Kidney (tissue), 14 donors: ENCODE data around the gene E2F1. TPM values are rescaled to one million over a fixed set of nuclear protein-coding genes. Genes with fewer than 3 reads are reported as not detected.

Experiments
- DNase-seq, 5 donors: peaks; one replicate each; pipeline ENCODE4 v3.0.0-alpha.2; 2013 to 2020
- FAIRE-seq: peaks from 2 replicates; lab custom pipeline; 2012; peaks lifted over from hg19 to GRCh38; lab: Jason Lieb, UNC
- H3K27ac ChIP-seq, 2 donors: one replicate each; pipeline ENCODE4 v1.7.0; 2013; ENCODE audit warnings: low read depth in 2 of 2, low read length in 2 of 2, inconsistent platforms in 1 of 2
- H3K27me3 ChIP-seq: one replicate; pipeline ENCODE4 v1.7.1; 2013; ENCODE audit warnings: low read length, inconsistent platforms; ENCODE audit not compliant: control insufficient read depth, insufficient read depth
- H3K36me3 ChIP-seq, 3 donors: one replicate each; pipeline versions ENCODE4 v1.7.0 to v1.7.1; 2013; ENCODE audit warnings: low read length in 3 of 3, control low read depth in 1 of 3, inconsistent platforms in 1 of 3; ENCODE audit not compliant: insufficient read depth in 3 of 3, control insufficient read depth in 2 of 3
- H3K4me1 ChIP-seq, 3 donors: one replicate each; pipeline versions ENCODE4 v1.7.0 to v1.7.1; 2013; ENCODE audit warnings: low read length in 3 of 3, inconsistent platforms in 1 of 3, low read depth in 1 of 3; ENCODE audit not compliant: control insufficient read depth in 2 of 3, insufficient read depth in 2 of 3
- H3K4me3 ChIP-seq, 3 donors: one replicate each; pipeline versions ENCODE4 v1.7.0 to v1.8.1; 2013; ENCODE audit warnings: low read length in 3 of 3, control low read depth in 1 of 3, inconsistent platforms in 1 of 3
- H3K9ac ChIP-seq, 3 donors: one replicate each; pipeline versions ENCODE4 v1.7.0 to v1.7.1; 2013; ENCODE audit warnings: low read length in 3 of 3, control low read depth in 1 of 3, inconsistent platforms in 1 of 3
- H3K9me3 ChIP-seq, 3 donors: one replicate each; pipeline versions ENCODE4 v1.7.0 to v1.7.1; 2013; ENCODE audit warnings: low read length in 3 of 3, control low read depth in 1 of 3, inconsistent platforms in 1 of 3; ENCODE audit not compliant: control insufficient read depth in 2 of 3, insufficient read depth in 1 of 3
- CTCF ChIP-seq: IDR thresholded peaks from 3 replicates; pipeline ENCODE4 v1.5.1; 2012; ENCODE audit warnings: mild to moderate bottlenecking, moderate library complexity, borderline replicate concordance; ENCODE audit not compliant: insufficient read depth; ENCODE audit errors: extremely low read depth
- intact Hi-C: fragments of 100-400 bp; cut with DNase I; formaldehyde crosslinking; loops from one replicate; pipeline ENCODE4 v1.11.1; 2022
- polyA plus RNA-seq: library from polyadenylated mRNA; stranded (reverse); fragments of 350-450 nt; fragmentation: Illumina TruSeq; extraction: RNeasy Lipid Tissue Mini Kit (QIAGEN cat#74804); gene quantifications from one replicate; pipeline ENCODE4 v1.2.3, GENCODE V29; 2014; ENCODE audit warnings: low read depth, low replicate concordance; ENCODE audit not compliant: insufficient read depth
- total RNA-seq: library from RNA; stranded (reverse); fragmentation: NEBNext Ultra II Directional; extraction: Animal tissue kit (Norgen Biotek cat#: 25700); gene quantifications from one replicate; pipeline ENCODE4 v1.2.1, GENCODE V29; 2021
- donor health status: control.
- donor health status: control.
- donor health status: control.
- donor health status: control.
- donor health status: control.
- donor health status: DM: yes; HTN: yes; CAD: no.
- donor health status: Normal renal cell carcinoma (clear cell type).

E2F1 gene
- total and polyA plus RNA-seq, 2 donors from 2014 or later = 0.90 to 1.5 TPM

GRCh38 chr20:33656010-33656782 is 30.0 kb downstream of the E2F1 start:
- Histone ChIP-seq H3K9me3 (no peaks in the 10 kb centered on the region), H3K4me1 (peaks cover 5 to 12% (median 11%) of the 10 kb centered on the region in 3 donors), H3K9ac (no peak overlapping the region), H3K36me3 (no peaks in the 10 kb centered on the region), H3K4me3 (no peak overlapping the region), H3K27me3 (no peaks in the 10 kb centered on the region), H3K27ac (no peak overlapping the region)
- no peak for TF ChIP-seq CTCF
- intact Hi-C loops = loop anchor here (10.0 kb wide), 1 partner anchor 201 kb away; no protein-coding TSS in a partner anchor
- DNase-seq = peak in 1 of 5 donors; percentile 55
- FAIRE-seq = no peak

- H3K36me3 ChIP-seq = no peaks in the 10 kb centered on the region
- no peak overlapping the region for H3K4me3 ChIP-seq
- peak overlapping the region in 1 of 2 donors; percentile 47 for H3K27ac ChIP-seq
- no peaks in the 10 kb centered on the region for H3K27me3 ChIP-seq
- H3K4me1 ChIP-seq = peaks cover 5 to 15% (median 11%) of the 10 kb centered on the region in 3 donors
- TF ChIP-seq CTCF = no peak
- intact Hi-C loops = loop anchor here (10.0 kb wide), 1 partner anchor 200 kb away; no protein-coding TSS in a partner anchor
- peak in 1 of 5 donors; percentile 29 for DNase-seq
- no peak overlapping the region for H3K9ac ChIP-seq
- H3K9me3 ChIP-seq = no peaks in the 10 kb centered on the region
- no peak for FAIRE-seq
These were observed 31.0 kb downstream of the E2F1 start for GRCh38 chr20:33655164-33655563.

GRCh38 chr20:33654680-33655161 is 31.5 kb downstream of the E2F1 start:
- peaks cover 5 to 15% (median 11%) of the 10 kb centered on the region in 3 donors for H3K4me1 ChIP-seq
- intact Hi-C loops = loop anchor here (10.0 kb wide), 1 partner anchor 200 kb away; no protein-coding TSS in a partner anchor
- FAIRE-seq (no peak), DNase-seq (peak in 2 of 5 donors; percentile 53 to 59)
- no peaks in the 10 kb centered on the region for H3K27me3 ChIP-seq
- peak overlapping the region; percentile 47 to 48 for H3K27ac ChIP-seq
- no peak overlapping the region for H3K9ac ChIP-seq
- H3K9me3 ChIP-seq = no peaks in the 10 kb centered on the region
- TF ChIP-seq CTCF = no peak
- H3K36me3 ChIP-seq = no peaks in the 10 kb centered on the region
- no peak overlapping the region for H3K4me3 ChIP-seq
